GM18502 (cell line): ENCODE data around the gene CHADL.

Experiments
- ATAC-seq: cut with Tn5 transposase; IDR thresholded peaks from one replicate; pipeline ENCODE4 v1.9.1; 2021; ENCODE audit warnings: mild to moderate bottlenecking; ENCODE audit not compliant: unreplicated experiment, poor library complexity

The CHADL gene

GRCh38 chr22:41231369-41231768 lies 9.4 kb downstream of the CHADL start:
- ATAC-seq, result no peak

GRCh38 chr22:41230401-41230785 lies 10.3 kb downstream of the CHADL start:
- ATAC-seq, result no peak

DNA sequence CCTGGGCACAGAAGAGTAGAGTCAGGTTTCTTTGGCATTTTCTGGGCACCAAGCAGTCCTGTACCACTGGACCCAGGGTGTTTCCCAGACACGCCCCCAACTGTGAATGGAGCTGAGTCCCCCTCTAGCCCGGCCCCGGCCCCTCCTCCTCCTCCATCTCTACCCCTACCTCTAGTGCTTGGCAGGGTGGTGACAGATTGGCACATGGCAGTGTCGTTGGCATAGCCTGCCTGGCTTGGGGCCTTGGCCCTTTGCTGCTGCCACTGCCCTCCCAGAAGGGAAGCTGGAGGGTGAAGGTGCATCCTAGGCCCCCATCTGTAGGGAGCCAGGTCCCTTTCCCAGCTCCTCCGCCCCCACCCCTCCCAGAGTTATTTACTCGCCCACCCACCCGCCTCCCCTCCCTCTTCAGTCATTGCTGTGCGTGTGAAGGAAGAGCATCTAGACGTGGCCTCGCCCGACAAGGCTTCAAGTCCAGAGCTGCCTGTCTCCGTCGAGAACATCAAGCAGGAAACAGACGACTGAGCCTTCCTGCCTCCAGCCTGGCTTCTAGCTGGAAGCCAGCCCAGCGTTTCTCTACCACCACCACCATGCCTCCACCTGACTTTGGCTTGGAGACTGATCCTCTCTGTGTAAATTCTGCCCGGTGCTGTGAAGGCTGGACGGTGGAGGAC lies 10.9 kb downstream of the CHADL start:
- ATAC-seq, result no peak

DNA sequence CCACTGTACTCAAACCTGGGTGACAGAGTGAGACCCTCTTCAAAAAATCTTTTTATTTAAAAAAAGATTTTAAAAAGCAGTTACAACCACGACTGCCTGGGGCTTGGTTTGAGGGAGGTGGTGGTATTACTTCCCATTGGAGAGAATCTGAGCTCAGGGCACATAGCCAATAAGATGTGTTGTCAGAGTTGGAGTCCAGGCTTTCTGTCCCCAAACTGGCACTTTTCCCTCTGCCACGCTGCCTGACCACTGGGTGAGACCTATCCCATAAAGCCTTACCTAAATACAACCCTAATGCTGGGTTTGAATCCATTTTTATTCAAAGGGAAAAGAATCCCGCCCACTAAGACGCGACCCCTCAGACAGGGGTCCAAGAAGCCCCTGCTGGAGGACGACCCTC lies 11.5 kb downstream of the CHADL start:
- no peak for ATAC-seq

DNA sequence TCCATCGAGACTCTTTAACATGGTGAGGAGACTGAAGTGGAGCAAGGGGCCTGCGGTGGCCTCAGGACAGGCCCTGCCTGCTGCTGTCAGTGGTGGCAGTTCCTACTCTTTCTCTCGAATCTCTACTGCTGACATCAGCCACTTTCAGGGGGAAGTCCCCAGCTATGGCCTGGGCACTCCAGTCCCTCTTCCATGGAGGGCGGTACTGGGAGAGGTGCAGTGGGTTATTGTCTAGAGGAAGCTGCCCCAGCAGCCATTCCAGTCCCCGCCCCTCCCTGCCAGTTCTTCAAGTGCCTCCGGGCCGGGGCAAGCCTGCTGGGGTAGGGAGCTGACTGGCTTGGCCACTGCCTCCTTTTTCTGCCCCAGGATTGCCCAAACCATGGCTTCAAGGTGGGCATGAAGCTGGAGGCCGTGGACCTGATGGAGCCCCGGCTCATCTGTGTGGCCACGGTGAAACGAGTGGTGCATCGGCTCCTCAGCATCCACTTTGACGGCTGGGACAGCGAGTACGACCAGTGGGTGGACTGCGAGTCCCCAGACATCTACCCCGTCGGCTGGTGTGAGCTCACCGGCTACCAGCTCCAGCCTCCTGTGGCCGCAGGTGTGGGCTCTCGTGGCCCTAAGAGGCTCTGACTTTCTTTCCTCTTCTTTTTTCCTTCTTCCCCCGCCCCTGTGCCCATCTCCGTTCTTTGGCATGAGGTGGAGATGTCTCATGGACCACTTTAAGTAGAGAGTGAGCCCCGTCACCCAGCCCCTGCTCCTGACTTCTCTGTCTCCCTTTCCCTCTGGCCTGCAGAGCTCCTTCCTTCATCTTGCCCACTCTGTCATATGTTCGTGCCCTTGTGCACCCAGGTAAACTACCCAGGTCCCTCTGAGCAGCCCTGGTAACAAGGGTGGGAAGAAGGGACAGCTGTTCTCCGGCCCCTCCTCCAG lies 13.7 kb downstream of the CHADL start:
- no peak for ATAC-seq

GRCh38 chr22:41223535-41223934 lies 17.2 kb downstream of the CHADL start:
- no peak for ATAC-seq

DNA sequence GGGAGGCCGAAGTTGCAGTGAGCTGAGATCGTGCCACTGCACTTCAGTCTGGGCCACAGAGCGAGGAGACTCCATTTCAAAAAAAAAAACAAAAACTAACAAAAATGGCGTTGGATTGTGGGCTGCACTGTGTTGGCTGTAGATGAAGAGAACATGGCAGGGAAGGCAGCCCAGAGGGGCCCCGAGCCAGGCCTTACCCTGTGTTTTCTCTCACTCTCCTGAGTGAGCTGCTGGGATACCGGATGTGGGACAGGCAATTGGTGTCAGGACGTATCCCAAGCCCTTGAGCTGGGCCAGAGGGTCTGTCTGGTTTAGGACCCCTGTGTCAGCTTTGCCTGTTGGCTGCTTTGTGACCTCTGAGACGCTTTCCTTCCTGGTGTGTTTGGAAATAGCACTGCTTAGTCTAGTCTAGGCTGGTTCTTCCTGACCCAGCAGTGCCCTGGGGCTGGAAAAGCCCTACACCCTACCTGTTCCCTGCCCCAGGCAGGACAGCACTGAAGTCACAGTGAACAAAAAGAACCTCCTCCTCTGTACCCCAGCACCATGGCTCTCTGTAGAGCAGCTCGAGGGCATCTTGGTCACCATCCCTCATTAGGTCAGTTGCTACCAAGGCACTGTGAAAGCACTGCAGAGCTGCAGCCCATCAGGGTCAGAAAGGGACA lies 17.8 kb downstream of the CHADL start:
- ATAC-seq, result no peak

DNA sequence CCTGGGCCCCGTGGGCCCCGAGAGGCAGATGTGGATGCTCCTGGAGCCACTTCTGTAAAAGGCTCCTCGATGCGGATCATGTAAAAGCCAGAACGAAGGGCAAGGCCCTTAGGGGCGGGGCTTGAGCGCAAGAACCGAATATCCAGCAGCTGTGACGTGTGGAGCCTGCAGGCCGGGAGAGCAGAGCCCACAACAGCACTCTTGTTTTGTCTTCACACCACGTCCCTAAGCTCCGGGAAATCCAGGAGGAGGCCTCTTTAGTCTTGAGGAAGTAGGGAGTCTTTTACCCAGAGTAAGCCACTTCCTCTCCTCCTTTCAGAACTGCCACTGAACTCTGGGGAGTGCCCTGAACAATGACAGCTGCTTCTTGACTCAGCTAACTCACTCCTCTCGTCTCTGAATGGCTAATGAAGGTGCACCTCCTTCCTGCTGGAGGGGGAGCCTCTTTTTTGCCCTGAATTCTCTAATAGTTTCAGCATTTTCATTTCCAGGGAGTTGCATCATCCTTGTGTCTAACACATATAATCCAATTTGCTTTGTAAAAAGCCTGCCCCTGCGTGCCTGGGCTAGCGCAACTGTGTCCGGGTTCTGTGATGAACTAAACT lies 23.1 kb downstream of the CHADL start:
- ATAC-seq, result no peak

DNA sequence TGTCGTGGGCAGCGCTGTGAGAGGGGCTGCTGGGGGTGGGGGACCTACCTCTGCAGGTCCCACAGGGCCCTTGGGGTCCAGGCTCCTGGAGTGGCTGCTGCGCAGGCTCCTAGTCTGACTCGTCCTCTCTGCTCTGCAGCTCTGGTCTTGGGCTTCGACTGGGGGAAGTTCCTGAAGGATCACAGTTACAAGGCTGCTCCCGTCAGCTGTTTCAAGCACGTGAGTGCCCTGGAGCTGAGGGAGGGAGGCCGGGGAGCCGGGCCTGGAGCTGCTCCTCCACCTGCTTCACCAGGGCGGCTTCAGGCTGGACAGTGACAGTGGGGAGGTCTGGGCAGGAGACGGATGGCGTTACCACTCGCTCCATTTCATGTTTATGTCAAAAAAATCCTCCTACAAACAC lies 23.7 kb downstream of the CHADL start:
- ATAC-seq, result no peak

- no peak for ATAC-seq
These were observed 24.8 kb downstream of the CHADL start for GRCh38 chr22:41215926-41216325.

GRCh38 chr22:41215409-41215808 lies 25.3 kb downstream of the CHADL start:
- no peak for ATAC-seq

DNA sequence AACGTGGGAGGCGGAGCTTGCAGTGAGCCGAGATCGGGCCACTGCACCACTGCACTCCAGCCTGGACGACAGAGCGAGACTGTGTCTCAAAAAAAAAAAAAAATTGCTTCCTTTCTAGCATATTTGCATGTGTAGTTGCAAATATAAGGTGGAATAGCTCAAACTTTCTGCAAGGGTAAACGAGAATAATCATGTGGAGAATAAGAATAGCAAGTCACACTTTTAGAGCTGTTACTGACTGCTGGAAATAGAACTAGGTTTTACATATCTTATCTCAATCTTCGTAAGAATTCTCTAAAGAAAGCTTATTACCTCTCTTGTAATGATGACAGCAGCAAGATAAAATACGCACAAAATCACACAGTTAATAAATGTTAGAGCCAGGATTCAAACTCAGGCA lies 34.0 kb downstream of the CHADL start:
- no peak for ATAC-seq

- peak; percentile 98 for ATAC-seq
These were observed 35.5 kb downstream of the CHADL start, which contains the start of gene L3MBTL2 for GRCh38 chr22:41204992-41205900. Gene L3MBTL2 (plus strand): TSS chr22:41205312. CDS start chr22:41205363, 51 bp downstream.

DNA sequence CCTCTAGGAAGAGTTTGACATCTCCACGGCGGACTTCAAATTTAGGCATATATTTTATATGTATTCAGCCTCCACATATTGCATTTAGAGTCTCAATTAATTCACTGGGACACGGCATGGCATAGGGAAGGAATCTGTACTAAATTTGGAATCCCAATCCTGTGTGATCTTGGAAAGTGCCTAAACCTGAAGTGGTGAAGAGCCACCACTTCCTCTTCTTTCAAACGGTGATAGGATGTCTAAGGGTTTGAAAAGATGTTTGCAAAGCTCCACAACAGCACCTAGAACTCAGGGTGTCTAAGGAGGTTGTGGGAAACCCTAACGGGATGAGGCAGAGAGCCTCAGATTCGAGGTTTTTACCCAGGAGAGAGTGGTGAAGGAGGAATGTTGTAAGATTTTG lies 36.7 kb downstream of the CHADL start:
- no peak for ATAC-seq

DNA sequence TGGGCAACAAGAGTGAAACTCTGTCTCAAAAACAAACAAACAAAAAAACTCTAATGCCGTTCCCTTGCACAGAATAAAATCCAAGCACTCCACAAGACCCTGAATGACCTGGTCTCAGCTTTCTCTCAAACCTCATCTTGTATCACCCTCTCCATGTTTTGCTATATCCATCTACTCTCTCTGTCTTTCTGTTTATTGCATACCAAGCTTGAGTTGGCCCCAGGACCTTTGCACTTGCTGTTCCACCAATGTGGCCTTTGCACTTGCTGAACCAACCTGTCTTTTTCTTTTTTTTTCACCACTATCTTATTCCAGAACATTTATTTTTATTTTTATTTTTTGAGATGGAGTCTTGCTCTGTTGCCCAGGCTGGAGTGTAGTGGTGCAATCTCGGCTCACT lies 37.6 kb downstream of the CHADL start:
- ATAC-seq, result no peak

- ATAC-seq, result no peak
These were observed 39.6 kb downstream of the CHADL start for GRCh38 chr22:41201141-41201540.

DNA sequence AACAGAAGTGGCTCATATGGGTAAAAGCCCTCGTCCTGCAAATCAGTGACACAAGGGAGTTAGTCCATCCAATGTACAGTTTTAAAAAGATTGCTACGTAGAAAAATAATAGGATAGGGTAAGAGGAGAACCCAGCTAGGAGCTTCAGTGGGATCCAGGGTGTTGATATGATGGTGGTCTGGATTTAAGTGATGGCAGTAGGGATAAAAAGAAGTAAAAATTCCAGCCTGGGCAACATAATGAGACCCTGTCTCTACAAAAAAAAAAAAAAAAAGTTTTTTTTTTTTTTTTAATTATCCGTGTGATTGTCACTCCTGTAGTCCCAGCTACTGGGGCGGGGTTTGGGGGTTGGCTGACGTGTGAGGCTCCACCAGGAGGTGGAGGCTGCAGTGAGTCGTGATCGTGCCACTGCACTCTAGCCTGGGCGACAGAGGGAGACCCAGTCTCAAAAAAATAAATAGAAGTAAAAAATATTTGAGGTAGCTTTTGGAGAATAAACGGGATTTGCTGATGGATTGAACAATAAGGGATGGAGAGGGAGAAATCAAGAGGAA lies 42.6 kb downstream of the CHADL start:
- no peak for ATAC-seq

DNA sequence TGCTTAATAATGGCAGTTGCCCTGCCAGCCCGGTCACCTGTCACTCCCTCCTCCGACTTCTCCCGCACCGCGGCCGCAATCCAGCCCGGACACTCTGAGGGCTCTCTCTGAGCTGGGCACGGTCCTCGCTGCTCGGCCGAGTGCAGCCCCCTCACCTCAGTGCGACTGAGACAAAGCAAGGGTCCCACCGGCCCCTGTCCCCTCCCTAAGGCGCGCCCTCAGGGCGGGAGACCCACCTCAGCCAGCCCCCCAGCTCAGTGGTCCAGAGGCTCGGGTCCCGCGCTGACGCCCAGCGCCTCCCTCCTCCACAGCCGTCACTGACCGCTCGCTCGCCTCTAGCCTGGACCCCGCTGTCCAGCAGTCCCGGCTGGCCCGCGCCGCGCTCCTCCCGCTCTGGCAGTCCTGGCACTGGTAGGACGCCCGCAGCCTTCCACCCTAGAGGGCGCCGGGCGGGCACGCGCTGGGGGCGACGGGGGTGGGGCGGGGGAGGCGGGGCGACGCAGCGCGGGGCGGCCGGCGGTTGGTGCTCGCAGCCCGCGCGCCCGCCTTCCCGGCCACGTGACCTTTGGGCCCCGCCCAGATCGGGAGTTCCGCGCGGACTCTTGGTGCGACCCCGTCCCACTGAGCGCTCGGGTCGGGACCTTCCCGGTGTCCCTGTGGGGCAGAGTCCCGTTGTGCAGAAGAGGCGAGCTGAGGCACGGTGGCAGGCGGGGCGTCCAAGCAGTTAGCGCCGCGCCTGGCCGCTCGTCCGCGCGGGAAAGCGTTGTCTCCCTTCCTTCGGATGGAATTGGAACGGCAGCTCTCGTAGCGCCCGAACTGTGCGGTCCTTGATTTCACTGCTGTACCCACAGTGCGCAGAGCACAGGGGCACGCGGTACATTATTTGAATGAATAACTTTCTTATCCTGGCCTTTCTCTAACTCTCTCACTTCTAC lies 43.4 kb downstream of the CHADL start:
- ATAC-seq, result peak; percentile 83
